GM23248 (cell line): ENCODE data around the gene FADD. TPM values are rescaled to one million over a fixed set of nuclear protein-coding genes. Genes with fewer than 3 reads are reported as not detected.

Source experiments
- DNase-seq: peaks from one replicate; pipeline ENCODE4 v3.0.0-alpha.2; 2015
- H2AFZ ChIP-seq: fragments of 200-600 bp; sonication (generic); 2 replicates; pipeline ENCODE4 v1.6.1; 2016; ENCODE audit warnings: antibody characterized with exemption
- H3F3A ChIP-seq: fragments of 200-600 bp; sonication (generic); 2 replicates; pipeline ENCODE4 v1.6.1; 2016; ENCODE audit warnings: mild to moderate bottlenecking, antibody characterized with exemption, mixed run types; ENCODE audit not compliant: insufficient read depth
- H3K27ac ChIP-seq: fragments of 200-600 bp; sonication (generic); 2 replicates; pipeline ENCODE4 v1.5.1; 2016; ENCODE audit warnings: mild to moderate bottlenecking
- H3K27me3 ChIP-seq: fragments of 200-600 bp; sonication (generic); replicated peaks from 2 replicates; pipeline ENCODE4 v1.6.1; 2016; ENCODE audit warnings: mild to moderate bottlenecking; ENCODE audit not compliant: insufficient read depth
- H3K36me3 ChIP-seq: fragments of 200-600 bp; sonication (generic); 2 replicates; pipeline ENCODE4 v1.6.1; 2016; ENCODE audit warnings: low read depth, mild to moderate bottlenecking
- H3K4me1 ChIP-seq: fragments of 200-600 bp; sonication (generic); 2 replicates; pipeline ENCODE4 v1.6.1; 2016; ENCODE audit warnings: mild to moderate bottlenecking; ENCODE audit not compliant: insufficient read depth
- H3K4me2 ChIP-seq: fragments of 200-600 bp; sonication (generic); one replicate; pipeline ENCODE4 v1.6.1; 2016; ENCODE audit warnings: mild to moderate bottlenecking; ENCODE audit not compliant: unreplicated experiment
- H3K4me3 ChIP-seq: fragments of 200-600 bp; sonication (generic); 2 replicates; pipeline ENCODE4 v1.5.1; 2016; ENCODE audit warnings: mild to moderate bottlenecking
- H3K79me2 ChIP-seq: fragments of 200-600 bp; sonication (generic); 2 replicates; pipeline ENCODE4 v1.6.1; 2016; ENCODE audit warnings: mild to moderate bottlenecking; ENCODE audit not compliant: insufficient read depth
- H3K9ac ChIP-seq: fragments of 200-600 bp; sonication (generic); 2 replicates; pipeline ENCODE4 v1.6.1; 2016; ENCODE audit warnings: mild to moderate bottlenecking
- H3K9me2 ChIP-seq: fragments of 200-600 bp; sonication (generic); 2 replicates; pipeline ENCODE4 v1.6.1; 2016; ENCODE audit warnings: mixed run types, mild to moderate bottlenecking, moderate library complexity; ENCODE audit not compliant: insufficient read depth
- H3K9me3 ChIP-seq: fragments of 200-600 bp; sonication (generic); one replicate; pipeline ENCODE4 v1.6.1; 2017; ENCODE audit warnings: low read depth
- H4K20me1 ChIP-seq: fragments of 200-600 bp; sonication (generic); 2 replicates; pipeline ENCODE4 v1.6.0; 2016; ENCODE audit not compliant: insufficient read depth
- EZH2 ChIP-seq: fragments of 200-600 bp; sonication (generic); IDR thresholded peaks from 2 replicates; pipeline ENCODE4 v1.6.1; 2018; ENCODE audit warnings: antibody characterized with exemption, mild to moderate bottlenecking; ENCODE audit not compliant: insufficient read depth, poor library complexity, severe bottlenecking
- EZH2phosphoT487 ChIP-seq: fragments of 200-600 bp; sonication (generic); IDR thresholded peaks from 2 replicates; pipeline ENCODE4 v1.6.1; 2018; ENCODE audit warnings: antibody characterized with exemption, moderate library complexity, mild to moderate bottlenecking, low read depth; ENCODE audit not compliant: insufficient read depth
- WGBS, 2 experiments: methylation state at CpG; one replicate each; pipeline ENCODE4 v1.1.6; 2015 to 2017; ENCODE audit warnings: low lambda C conversion rate in 2 of 2, low coverage in 1 of 2; ENCODE audit errors: missing lambda C conversion rate in 2 of 2; 5-methylcytosine and 5-hydroxymethylcytosine counted together
- in situ Hi-C: fragments of 300-500 bp; cut with MboI; formaldehyde crosslinking; loops from 2 replicates; pipeline ENCODE4 v1.15.0; 2020
- polyA plus RNA-seq: library from polyadenylated mRNA; unstranded; fragments of >200 nt; fragmentation: Nextera tagmentation; extraction: Ambion mirVana; gene quantifications from 2 replicates; pipeline ENCODE4 v1.2.1, GENCODE V29; 2016
- total RNA-seq: library from RNA; depleted of rRNA; stranded (reverse); fragments of >200 nt; shearing (Covaris generic); gene quantifications from 2 replicates; pipeline ENCODE4 v1.2.3, GENCODE V29; 2014

FADD gene
- total and polyA plus RNA-seq, 2 experiments from 2014 or later, result 32.0 to 38.3 TPM

DNA sequence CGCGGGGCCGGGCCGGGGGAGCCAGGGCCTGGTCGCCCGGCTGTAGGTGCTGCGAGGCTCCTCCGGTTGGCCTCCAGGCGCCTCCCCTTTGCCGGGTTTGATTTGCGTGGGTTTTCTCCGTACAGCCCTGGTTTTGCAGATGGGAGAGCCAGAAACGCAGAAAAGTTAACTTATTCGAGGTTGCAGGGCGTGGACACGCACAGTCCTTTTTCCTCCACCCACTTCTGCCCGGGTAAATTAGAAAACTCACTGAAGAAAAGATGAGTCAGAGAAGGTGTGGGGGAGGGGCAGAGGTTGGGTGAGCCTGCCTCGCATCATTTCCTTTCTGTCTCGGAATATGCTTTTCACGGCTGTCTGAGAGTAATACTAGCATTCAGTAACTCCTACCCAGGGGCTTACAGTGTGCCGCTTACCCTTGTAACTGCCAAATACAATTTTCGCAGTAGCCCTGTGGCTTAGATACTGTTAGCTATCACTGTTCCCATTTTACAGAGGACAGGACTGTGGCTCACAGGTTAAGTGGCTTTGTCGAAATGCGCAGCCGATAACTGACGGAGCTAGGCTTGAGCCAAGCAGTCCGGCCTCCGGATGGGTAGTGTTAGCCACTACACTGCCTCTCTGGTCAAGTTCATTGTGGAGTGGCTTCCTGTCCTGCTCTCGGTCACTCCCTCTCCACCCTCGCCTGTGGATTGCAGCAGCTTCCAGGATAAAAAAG, 812 bp downstream of the FADD start:
- Histone ChIP-seq H3K79me2 (peaks cover 49% of the 10 kb centered on the region), H3K27me3 (no peaks in the 10 kb centered on the region), H3K4me3 (peak overlapping the region; percentile 87), H3F3A (peaks cover 18% of the 10 kb centered on the region), H3K4me2 (peak overlapping the region; percentile 90), H3K9ac (peak overlapping the region; percentile 95), H3K4me1 (peaks cover 17% of the 10 kb centered on the region; the same call in 1 of the 2 replicates), H3K9me2 (no peaks in the 10 kb centered on the region), H2AFZ (peak overlapping the region; percentile 98), H3K9me3 (no peaks in the 10 kb centered on the region), H4K20me1 (no peaks in the 10 kb centered on the region; the same call in 1 of the 2 replicates), H3K36me3 (peaks cover 12% of the 10 kb centered on the region; the same call in 1 of the 2 replicates), H3K27ac (peak overlapping the region; percentile 94)
- DNase-seq, result peak; percentile 96
- TF ChIP-seq EZH2 (no peak), EZH2phosphoT487 (no peak)
- 0 to 1% methylated on average over 28 of the region's 30 CpGs for WGBS, 2 experiments
- in situ Hi-C loops, result no loop called here

DNA sequence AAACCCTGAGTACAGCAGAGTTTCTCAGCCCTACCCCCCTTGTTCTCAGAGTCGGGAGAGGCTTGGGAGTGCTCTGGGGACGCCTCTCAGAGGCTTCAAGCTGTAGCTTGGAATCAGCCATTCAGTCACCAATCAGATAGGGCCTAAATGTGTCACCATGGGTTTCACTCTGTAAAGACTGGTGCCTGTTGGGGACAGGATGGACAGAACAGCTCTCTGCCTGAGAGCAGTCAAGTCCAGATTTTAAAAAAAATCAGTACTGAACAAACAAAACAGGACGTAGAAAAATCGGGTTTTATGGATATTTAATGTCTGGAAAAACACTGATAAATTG, 1.3 kb downstream of the FADD start:
- Histone ChIP-seq H3K9me3 (no peaks in the 10 kb centered on the region), H3K4me2 (peak overlapping the region; percentile 90), H3K36me3 (peaks cover 12% of the 10 kb centered on the region; the same call in 1 of the 2 replicates), H3F3A (peaks cover 23% of the 10 kb centered on the region), H3K4me3 (peak overlapping the region; percentile 87), H2AFZ (0 out of 2 replicates have a peak overlapping the region, but pooled peaks have one; percentile 98), H3K27me3 (no peaks in the 10 kb centered on the region), H3K4me1 (peaks cover 18% of the 10 kb centered on the region; the same call in 1 of the 2 replicates), H3K9ac (peak overlapping the region; percentile 95), H3K9me2 (no peaks in the 10 kb centered on the region), H4K20me1 (no peaks in the 10 kb centered on the region; the same call in 1 of the 2 replicates), H3K27ac (peak overlapping the region; percentile 94), H3K79me2 (peaks cover 49% of the 10 kb centered on the region)
- DNase-seq, result no peak
- TF ChIP-seq EZH2phosphoT487 (no peak), EZH2 (no peak)
- in situ Hi-C loops, result no loop called here
- 11 to 25% methylated on average over 4 of the region's 4 CpGs for WGBS, 2 experiments

DNA sequence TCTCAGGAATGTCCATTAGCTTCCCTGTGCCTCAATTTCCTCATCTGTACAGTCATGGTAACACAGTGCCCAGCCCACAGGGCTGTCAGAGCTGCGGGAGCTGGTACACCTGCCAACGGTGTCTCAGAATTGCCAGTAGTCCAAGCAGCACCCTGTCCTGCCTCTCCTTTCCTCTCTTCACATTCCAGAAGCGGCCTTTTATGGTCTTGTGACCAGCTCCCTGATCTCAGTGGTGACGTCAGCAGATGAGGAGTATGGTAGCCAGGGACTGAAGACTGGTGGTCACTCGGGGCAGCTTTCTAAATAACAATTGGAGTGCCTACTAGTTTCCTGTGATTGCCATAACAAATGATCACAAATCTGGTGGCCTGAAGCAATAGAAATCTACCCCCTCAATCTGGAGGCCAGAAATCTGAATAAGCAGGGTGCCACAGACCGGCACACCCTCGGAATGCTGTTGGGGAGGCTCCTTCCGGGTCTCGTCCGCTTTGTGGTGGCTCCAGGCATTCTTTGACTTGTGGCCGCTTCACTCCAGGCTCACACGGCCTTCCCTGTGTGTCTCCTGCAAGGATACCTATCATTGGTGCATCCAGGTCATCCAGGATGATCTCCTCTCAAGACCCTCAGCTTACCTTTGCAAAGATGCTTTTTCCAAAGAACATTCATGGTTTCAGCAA, 2.1 kb downstream of the FADD start:
- H3K36me3 ChIP-seq, result peaks cover 12% of the 10 kb centered on the region; the same call in 1 of the 2 replicates
- H3F3A ChIP-seq, result peaks cover 31% of the 10 kb centered on the region
- in situ Hi-C loops, result no loop called here
- H3K4me2 ChIP-seq, result peak overlapping the region; percentile 90
- no peaks in the 10 kb centered on the region for H3K27me3 ChIP-seq
- no peaks in the 10 kb centered on the region for H3K9me3 ChIP-seq
- no peak for TF ChIP-seq EZH2
- TF ChIP-seq EZH2phosphoT487, result no peak
- peaks cover 49% of the 10 kb centered on the region for H3K79me2 ChIP-seq
- DNase-seq, result peak; percentile 34
- H3K9me2 ChIP-seq, result no peaks in the 10 kb centered on the region
- H3K4me1 ChIP-seq, result peaks cover 24% of the 10 kb centered on the region
- H3K4me3 ChIP-seq, result peak overlapping the region; percentile 87
- H2AFZ ChIP-seq, result no peak overlapping the region
- WGBS, 2 experiments, result 77% methylated on average over 12 of the region's 12 CpGs
- peak overlapping the region; percentile 94 for H3K27ac ChIP-seq
- H3K9ac ChIP-seq, result peak overlapping the region; percentile 95
- no peaks in the 10 kb centered on the region; the same call in 1 of the 2 replicates for H4K20me1 ChIP-seq

DNA sequence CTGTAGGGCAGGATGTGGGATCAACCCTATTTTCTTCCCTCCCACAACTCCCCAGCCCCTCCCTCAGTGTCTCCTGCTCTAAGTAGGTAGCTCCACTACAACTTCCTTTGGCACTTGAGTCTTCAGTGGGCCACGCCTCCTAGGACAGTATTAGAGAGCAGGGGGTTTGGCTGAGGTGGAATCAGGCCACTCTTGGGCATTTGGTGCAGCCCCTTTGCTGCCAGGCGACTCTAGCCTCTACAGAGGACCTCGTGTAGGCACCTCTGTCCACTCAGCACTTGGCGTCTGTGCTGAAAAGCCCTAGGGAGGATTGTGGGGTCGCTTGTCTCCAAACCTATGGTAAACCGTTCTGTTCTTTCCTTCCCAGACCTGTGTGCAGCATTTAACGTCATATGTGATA, 2.7 kb downstream of the FADD start:
- Histone ChIP-seq H3K27ac (no peak overlapping the region), H3K36me3 (peaks cover 12% of the 10 kb centered on the region; the same call in 1 of the 2 replicates), H3K27me3 (no peaks in the 10 kb centered on the region), H3K4me3 (no peak overlapping the region), H3K4me1 (peaks cover 30% of the 10 kb centered on the region), H3K4me2 (no peak overlapping the region), H4K20me1 (no peaks in the 10 kb centered on the region; the same call in 1 of the 2 replicates), H3F3A (peaks cover 35% of the 10 kb centered on the region), H3K9me2 (no peaks in the 10 kb centered on the region), H3K9me3 (no peaks in the 10 kb centered on the region), H3K9ac (no peak overlapping the region), H3K79me2 (peaks cover 49% of the 10 kb centered on the region), H2AFZ (no peak overlapping the region)
- no peak for DNase-seq
- TF ChIP-seq EZH2phosphoT487 (no peak), EZH2 (no peak)
- in situ Hi-C loops, result no loop called here
- WGBS, 2 experiments, result 86 to 88% methylated on average over 7 of the region's 7 CpGs
